GM12878 (cell line): ENCODE results near the gene TMTC3. TPM values are rescaled to one million over a fixed set of nuclear protein-coding genes. Genes with fewer than 3 reads are reported as not detected.
A peak's percentile ranks its signal among the peaks of the same experiment; 100 is the strongest.

ENCODE experiments used
- ATAC-seq: fragments of 200-7000 bp; cut with Tn5 transposase; 3 replicates; pipeline ENCODE4 v1.9.1; 2020; ENCODE audit warnings: mild to moderate bottlenecking, moderate library complexity
- BruUV-seq: library from RNA; stranded (reverse); fragments of 400-500 nt; replicated peaks from 2 replicates; lab custom pipeline; 2021; lab: Mats Ljungman, UMichigan
- CTCF ChIA-PET: fragments of 300-600 bp; sonication (Branson Sonifier 250); formaldehyde crosslinking; extraction: SDS; loops from one replicate; lab custom pipeline; 2021; ENCODE audit warnings: inconsistent platforms; lab: Yijun Ruan, JAX
- POLR2A ChIA-PET: fragments of 350-600 bp; formaldehyde crosslinking; extraction: SDS; loops from one replicate; lab custom pipeline; 2021; ENCODE audit warnings: inconsistent platforms; lab: Charles Lee
- RAD21 ChIA-PET: fragments of 300-600 bp; sonication (Branson Sonifier 250); formaldehyde crosslinking; loops from one replicate; lab custom pipeline; 2023; ENCODE audit warnings: antibody characterized with exemption; ENCODE audit not compliant: unreplicated experiment; lab: Charles Lee
- SMC1A ChIA-PET: fragments of 300-600 bp; sonication (Branson Sonifier 250); formaldehyde crosslinking; loops from one replicate; lab custom pipeline; 2023; ENCODE audit not compliant: unreplicated experiment, uncharacterized antibody; lab: Charles Lee
- DNase-seq: peaks from one replicate; pipeline ENCODE4 v3.0.0-alpha.2; 2011; ENCODE audit warnings: low read depth, low spot score
- FAIRE-seq: peaks from 3 replicates; lab custom pipeline; 2011; peaks lifted over from hg19 to GRCh38; lab: Jason Lieb, UNC
- H2AFZ ChIP-seq: 2 replicates; pipeline ENCODE4 v1.6.0; 2011; ENCODE audit warnings: low read depth, low read length, control low read depth; ENCODE audit not compliant: control insufficient read depth
- H3K27ac ChIP-seq: 2 replicates; pipeline ENCODE4 v1.5.1; 2011; ENCODE audit warnings: control low read depth; ENCODE audit not compliant: control insufficient read depth, insufficient read depth
- H3K27me3 ChIP-seq, 2 experiments: replicated peaks in 1 of 2; 2 replicates each; pipeline versions ENCODE4 v1.6.0 to v1.6.1; 2011; ENCODE audit warnings: low read length in 1 of 2; ENCODE audit not compliant: control insufficient read depth in 2 of 2, insufficient read depth in 2 of 2
- H3K36me3 ChIP-seq, 2 experiments: 2 replicates each; pipeline ENCODE4 v1.5.1; 2011; ENCODE audit warnings: low read length in 1 of 2; ENCODE audit not compliant: control insufficient read depth in 2 of 2, insufficient read depth in 2 of 2
- H3K4me1 ChIP-seq: 2 replicates; pipeline ENCODE4 v1.6.1; 2011; ENCODE audit warnings: mild to moderate bottlenecking, low read length, moderate library complexity, mixed read lengths; ENCODE audit not compliant: control insufficient read depth, insufficient read depth
- H3K4me2 ChIP-seq: 2 replicates; pipeline ENCODE4 v1.6.0; 2011; ENCODE audit warnings: control low read depth; ENCODE audit not compliant: control insufficient read depth, insufficient read depth
- H3K4me3 ChIP-seq: fragments of 200-600 bp; sonication (generic); 2 replicates; pipeline ENCODE4 v1.5.1; 2016
- H3K79me2 ChIP-seq: 2 replicates; pipeline ENCODE4 v1.6.0; 2011; ENCODE audit warnings: low read length; ENCODE audit not compliant: control insufficient read depth, insufficient read depth
- H3K9ac ChIP-seq: 2 replicates; pipeline ENCODE4 v1.8.0; 2011; ENCODE audit warnings: low read length, control low read depth, mixed read lengths; ENCODE audit not compliant: control insufficient read depth, insufficient read depth
- H3K9me3 ChIP-seq: replicated peaks from 3 replicates; pipeline ENCODE4 v1.5.1; 2011; ENCODE audit warnings: mild to moderate bottlenecking, low read length; ENCODE audit not compliant: control insufficient read depth, insufficient read depth
- H4K20me1 ChIP-seq: 2 replicates; pipeline ENCODE4 v1.6.0; 2011; ENCODE audit not compliant: control insufficient read depth, insufficient read depth
- BMI1 ChIP-seq: fragments of 450-650 bp; IDR thresholded peaks from 2 replicates; pipeline ENCODE4 v1.6.1; 2016; ENCODE audit warnings: mild to moderate bottlenecking, moderate library complexity, borderline replicate concordance
- CBX3 ChIP-seq: fragments of 200-600 bp; sonication (generic); IDR thresholded peaks from 2 replicates; pipeline ENCODE4 v1.6.1; 2016; ENCODE audit warnings: low read depth, borderline replicate concordance
- IKZF2 ChIP-seq, 2 experiments: fragments of 450-650 bp; IDR thresholded peaks; 2 replicates each; pipeline ENCODE4 v1.6.1; 2017; ENCODE audit warnings: mild to moderate bottlenecking in 2 of 2, moderate library complexity in 2 of 2
- NR2C2 ChIP-seq: IDR thresholded peaks from 2 replicates; pipeline ENCODE4 v1.6.1; 2011; ENCODE audit warnings: borderline replicate concordance, low read depth; ENCODE audit not compliant: control insufficient read depth, insufficient read length
- PBX3 ChIP-seq: IDR thresholded peaks from 2 replicates; pipeline ENCODE4 v1.6.1; 2011; ENCODE audit warnings: mild to moderate bottlenecking, low read depth, low read length, moderate library complexity; ENCODE audit not compliant: insufficient replicate concordance
- RAD21 ChIP-seq: IDR thresholded peaks from 2 replicates; pipeline ENCODE4 v1.6.1; 2011; ENCODE audit warnings: mild to moderate bottlenecking, low read depth, low read length, moderate library complexity; ENCODE audit not compliant: insufficient read depth
- RBBP5 ChIP-seq: fragments of 200-600 bp; sonication (generic); conservative IDR thresholded peaks from 2 replicates; pipeline ENCODE4 v1.6.1; 2016
- SMARCA5 ChIP-seq: fragments of 450-650 bp; IDR thresholded peaks from 2 replicates; pipeline ENCODE4 v1.6.1; 2017; ENCODE audit warnings: mild to moderate bottlenecking
- SRF ChIP-seq, 2 experiments: IDR thresholded peaks; 2 replicates each; pipeline ENCODE4 v1.6.1; 2011; ENCODE audit warnings: low read depth in 2 of 2, low read length in 2 of 2, mild to moderate bottlenecking in 1 of 2, moderate library complexity in 1 of 2
- TCF12 ChIP-seq: IDR thresholded peaks from 2 replicates; pipeline ENCODE4 v1.6.1; 2011; ENCODE audit warnings: low read depth, mild to moderate bottlenecking, low read length
- ZNF207 ChIP-seq: fragments of 450-650 bp; IDR thresholded peaks from 2 replicates; pipeline ENCODE4 v1.6.1; 2014; ENCODE audit warnings: antibody characterized with exemption, mild to moderate bottlenecking, borderline replicate concordance
- ZNF24 ChIP-seq: fragments of 450-650 bp; IDR thresholded peaks from 2 replicates; pipeline ENCODE4 v1.6.1; 2017; ENCODE audit warnings: antibody characterized with exemption, mild to moderate bottlenecking
- WGBS: methylation state at CpG from one replicate; pipeline ENCODE4 v1.1.6; 2016; ENCODE audit warnings: low lambda C conversion rate; ENCODE audit not compliant: insufficient replicate concordance, insufficient coverage; ENCODE audit errors: missing lambda C conversion rate; 5-methylcytosine and 5-hydroxymethylcytosine counted together
- in situ Hi-C: fragments of 300-500 bp; cut with MboI; formaldehyde crosslinking; loops from 9 replicates; pipeline ENCODE4 v1.14.3; 2018; ENCODE audit warnings: mixed read lengths
- intact Hi-C: fragments of 100-400 bp; cut with micrococcal nuclease; formaldehyde crosslinking; loops from one replicate; pipeline ENCODE4 v1.14.2; 2022; ENCODE audit not compliant: unreplicated experiment
- polyA plus RNA-seq, 11 experiments: library from polyadenylated mRNA; depleted of rRNA in 4 of 11; unstranded in 6 of 11; stranded (reverse) in 5 of 11; fragments of >200 nt; fragmentation: Nextera tagmentation in 4 of 11; fragmentation: Illumina TruSeq in 1 of 11; extraction: Ambion mirVana in 4 of 11; extraction: Trizol in 1 of 11; gene quantifications; 1 replicate in 1 of 11; 2 replicates in 10 of 11; pipeline versions ENCODE4 v1.2.1 to v1.2.3, GENCODE V29; 2011 to 2016; ENCODE audit warnings: inconsistent platforms in 2 of 11, missing spikeins in 2 of 11, low read depth in 1 of 11
- total RNA-seq, 4 experiments: library from RNA; depleted of rRNA in 3 of 4; stranded (reverse); fragments of >200 nt in 3 of 4; fragmentation: Illumina TruSeq in 1 of 4; extraction: Trizol in 1 of 4; gene quantifications; 2 replicates each; pipeline versions ENCODE4 v1.2.1 to v1.2.3, GENCODE V29; 2013 to 2021
- TF ChIP-seq, protein P1 (sequence below), 3 experiments: IDR thresholded peaks in 2 of 3; conservative IDR thresholded peaks in 1 of 3; 2 replicates each; pipeline ENCODE4 v1.5.1; 2011; ENCODE audit warnings: low read depth in 3 of 3, low read length in 3 of 3, mild to moderate bottlenecking in 3 of 3, control low read depth in 2 of 3, moderate library complexity in 2 of 3, inconsistent platforms in 1 of 3, mixed read lengths in 1 of 3; ENCODE audit not compliant: control insufficient read depth in 2 of 3, insufficient read depth in 1 of 3; ENCODE audit errors: extremely low read depth in 1 of 3

The TMTC3 gene
- total and polyA plus RNA-seq, 10 of the 15 experiments (the other 5 are each of a cell fraction or from before 2014, with no cell fraction given), result 1.4 to 5.7 (median 3.5) TPM

DNA sequence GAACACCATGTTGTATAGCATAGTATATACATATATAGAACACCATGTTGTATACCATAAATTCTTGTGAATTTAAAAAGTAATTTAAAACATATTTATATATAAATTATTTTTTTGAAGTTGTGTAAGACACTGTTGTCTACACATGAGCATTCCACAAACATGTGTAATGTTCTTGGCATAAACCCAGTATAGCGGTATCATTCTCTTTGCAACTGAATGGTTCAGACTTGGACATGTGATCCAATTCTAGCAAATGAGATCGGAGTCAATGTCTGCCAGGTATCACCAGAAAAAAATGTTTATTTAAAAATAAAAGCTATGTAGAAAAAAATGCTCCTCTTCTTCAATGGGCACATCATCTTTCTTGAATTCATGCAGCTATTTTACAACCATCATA lies 34.1 kb upstream of the TMTC3 start (continued):
- TF ChIP-seq PBX3, result no peak
- no peak for TF ChIP-seq SRF (IDR thresholded peaks at IDR 0.05; ENCODE audit: low read depth in 2 of 2, low read length in 2 of 2)
- no peak for TF ChIP-seq CBX3

GRCh38 chr12:88111074-88111652 lies 30.9 kb upstream of the TMTC3 start:
- SMC1A ChIA-PET, result interaction anchor here (0.6 to 1.7 kb wide), 3 partner anchors 8 to 537 kb away, joined by 3 to 8 read pairs (median 3); no protein-coding TSS in a partner anchor
- Histone ChIP-seq H3K9ac (no peak overlapping the region), H3K36me3 (peaks cover 0 to 5% of the 10 kb centered on the region in 2 experiments; a peak in 2 of 4 replicates), H3K4me2 (no peak overlapping the region), H3K4me1 (no peaks in the 10 kb centered on the region), H2AFZ (no peak overlapping the region), H3K79me2 (no peaks in the 10 kb centered on the region), H3K27me3 (no peaks in the 10 kb centered on the region), H3K27ac (no peak overlapping the region), H3K9me3 (no peaks in the 10 kb centered on the region), H4K20me1 (no peaks in the 10 kb centered on the region), H3K4me3 (no peak overlapping the region)
- no peak for TF ChIP-seq BMI1
- no peak for TF ChIP-seq NR2C2
- TF ChIP-seq SMARCA5, result no peak
- no peak for TF ChIP-seq TCF12
- peak; percentile 54; the same call in 1 of the 2 replicates for TF ChIP-seq ZNF24
- TF ChIP-seq IKZF2 (IDR thresholded peaks at IDR 0.05), result no peak
- no peak for TF ChIP-seq RBBP5
- peak; percentile 67 for TF ChIP-seq RAD21
- no peak for TF ChIP-seq ZNF207
- TF ChIP-seq, protein P1, sequence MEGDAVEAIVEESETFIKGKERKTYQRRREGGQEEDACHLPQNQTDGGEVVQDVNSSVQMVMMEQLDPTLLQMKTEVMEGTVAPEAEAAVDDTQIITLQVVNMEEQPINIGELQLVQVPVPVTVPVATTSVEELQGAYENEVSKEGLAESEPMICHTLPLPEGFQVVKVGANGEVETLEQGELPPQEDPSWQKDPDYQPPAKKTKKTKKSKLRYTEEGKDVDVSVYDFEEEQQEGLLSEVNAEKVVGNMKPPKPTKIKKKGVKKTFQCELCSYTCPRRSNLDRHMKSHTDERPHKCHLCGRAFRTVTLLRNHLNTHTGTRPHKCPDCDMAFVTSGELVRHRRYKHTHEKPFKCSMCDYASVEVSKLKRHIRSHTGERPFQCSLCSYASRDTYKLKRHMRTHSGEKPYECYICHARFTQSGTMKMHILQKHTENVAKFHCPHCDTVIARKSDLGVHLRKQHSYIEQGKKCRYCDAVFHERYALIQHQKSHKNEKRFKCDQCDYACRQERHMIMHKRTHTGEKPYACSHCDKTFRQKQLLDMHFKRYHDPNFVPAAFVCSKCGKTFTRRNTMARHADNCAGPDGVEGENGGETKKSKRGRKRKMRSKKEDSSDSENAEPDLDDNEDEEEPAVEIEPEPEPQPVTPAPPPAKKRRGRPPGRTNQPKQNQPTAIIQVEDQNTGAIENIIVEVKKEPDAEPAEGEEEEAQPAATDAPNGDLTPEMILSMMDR (IDR thresholded peaks at IDR 0.05 in 2 of 3, conservative IDR thresholded peaks at IDR 0.05 in 1 of 3; ENCODE audit: control insufficient read depth in 2 of 3, extremely low read depth in 1 of 3, insufficient read depth in 1 of 3, low read depth in 3 of 3, low read length in 3 of 3), result peak; percentile 13 to 53 (median 35); a peak in 4 of 6 replicates
- CTCF ChIA-PET, result interaction anchor here (1.0 to 2.3 kb wide), 6 partner anchors 11 to 883 kb away, joined by 3 to 13 read pairs (median 6); no protein-coding TSS in a partner anchor
- POLR2A ChIA-PET, result no interaction called here
- RAD21 ChIA-PET, result interaction anchor here (0.6 kb wide), 1 partner anchor 189 kb away, joined by 3 read pairs; no protein-coding TSS in a partner anchor
- intact Hi-C loops, result loop anchor here (1.0 kb wide), 1 partner anchor 882 kb away; no protein-coding TSS in a partner anchor
- peak; percentile 64 for FAIRE-seq
- no TSS peak for BruUV-seq
- in situ Hi-C loops, result loop anchor here (10.0 kb wide), 1 partner anchor 874 kb away; no protein-coding TSS in a partner anchor
- peak; percentile 2 for DNase-seq
- 94% methylated on average over 1 of the region's 1 CpG for WGBS
- no peak for ATAC-seq
